A549 (cell line): ENCODE results near the gene ESPN.
A peak's percentile ranks its signal among the peaks of the same experiment; 100 is the strongest.

ENCODE experiments used
- CTCF ChIP-seq: fragments of >200 bp; sonication (Bioruptor Twin); formaldehyde crosslinking; IDR thresholded peaks from 3 replicates; pipeline ENCODE4 v1.5.1; 2016
- POLR2A ChIP-seq: IDR thresholded peaks from 2 replicates; pipeline ENCODE4 v1.6.1; 2012; ENCODE audit warnings: mild to moderate bottlenecking, low read length
- RCOR1 ChIP-seq: fragments of 150-350 bp; IDR thresholded peaks from 2 replicates; pipeline ENCODE4 v1.6.1; 2014; ENCODE audit warnings: antibody characterized with exemption, low read length, low read depth
- TFCP2L1 ChIP-seq: fragments of 250-450 bp; sonication (Bioruptor Pico); IDR thresholded peaks from 2 replicates; pipeline ENCODE4 v1.5.0; 2021; ENCODE audit warnings: mild to moderate bottlenecking

GRCh38 chr1:6445062-6445763, 20.6 kb downstream of the ESPN start:
- TF ChIP-seq TFCP2L1 (CRISPR knock-in tag) = no peak
- TF ChIP-seq RCOR1 = no peak
- peak; percentile 40; the same call in 2 of the 3 replicates for TF ChIP-seq CTCF
- no peak for TF ChIP-seq POLR2A
